AG04449 (cell line): Measurements from ENCODE around the gene PP2D1.

Source experiments
- CTCF ChIA-PET: fragments of 350-600 bp; formaldehyde crosslinking; extraction: SDS; loops from one replicate; lab custom pipeline; 2021; ENCODE audit warnings: antibody characterized with exemption; lab: Yijun Ruan, JAX
- POLR2A ChIA-PET: fragments of 400-600, 350-600 bp; formaldehyde crosslinking; extraction: SDS; loops from one replicate; lab custom pipeline; 2020; ENCODE audit warnings: antibody characterized with exemption, inconsistent platforms; lab: Yijun Ruan, JAX
- DNase-seq: peaks from one replicate; pipeline ENCODE4 v3.0.0-alpha.2; 2010; ENCODE audit warnings: low read depth, low spot score
- H3K4me3 ChIP-seq: 2 replicates; pipeline ENCODE4 v1.5.1; 2011; ENCODE audit warnings: low read depth, mild to moderate bottlenecking, control low read depth, low read length
- TF ChIP-seq, protein P1 (sequence below): IDR thresholded peaks from one replicate; pipeline ENCODE4 v1.5.1; 2011; ENCODE audit warnings: mild to moderate bottlenecking, moderate library complexity, low read length, control low read depth, inconsistent platforms; ENCODE audit not compliant: insufficient read depth; ENCODE audit errors: missing control alignments

The PP2D1 gene

GRCh38 chr3:20015525-20015924 is 3.5 kb upstream of the PP2D1 start:
- ChIA-PET CTCF (no interaction called here), POLR2A (no interaction called here)
- no peak for DNase-seq
- TF ChIP-seq, protein P1, sequence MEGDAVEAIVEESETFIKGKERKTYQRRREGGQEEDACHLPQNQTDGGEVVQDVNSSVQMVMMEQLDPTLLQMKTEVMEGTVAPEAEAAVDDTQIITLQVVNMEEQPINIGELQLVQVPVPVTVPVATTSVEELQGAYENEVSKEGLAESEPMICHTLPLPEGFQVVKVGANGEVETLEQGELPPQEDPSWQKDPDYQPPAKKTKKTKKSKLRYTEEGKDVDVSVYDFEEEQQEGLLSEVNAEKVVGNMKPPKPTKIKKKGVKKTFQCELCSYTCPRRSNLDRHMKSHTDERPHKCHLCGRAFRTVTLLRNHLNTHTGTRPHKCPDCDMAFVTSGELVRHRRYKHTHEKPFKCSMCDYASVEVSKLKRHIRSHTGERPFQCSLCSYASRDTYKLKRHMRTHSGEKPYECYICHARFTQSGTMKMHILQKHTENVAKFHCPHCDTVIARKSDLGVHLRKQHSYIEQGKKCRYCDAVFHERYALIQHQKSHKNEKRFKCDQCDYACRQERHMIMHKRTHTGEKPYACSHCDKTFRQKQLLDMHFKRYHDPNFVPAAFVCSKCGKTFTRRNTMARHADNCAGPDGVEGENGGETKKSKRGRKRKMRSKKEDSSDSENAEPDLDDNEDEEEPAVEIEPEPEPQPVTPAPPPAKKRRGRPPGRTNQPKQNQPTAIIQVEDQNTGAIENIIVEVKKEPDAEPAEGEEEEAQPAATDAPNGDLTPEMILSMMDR: no peak
- no peak overlapping the region for H3K4me3 ChIP-seq

DNA sequence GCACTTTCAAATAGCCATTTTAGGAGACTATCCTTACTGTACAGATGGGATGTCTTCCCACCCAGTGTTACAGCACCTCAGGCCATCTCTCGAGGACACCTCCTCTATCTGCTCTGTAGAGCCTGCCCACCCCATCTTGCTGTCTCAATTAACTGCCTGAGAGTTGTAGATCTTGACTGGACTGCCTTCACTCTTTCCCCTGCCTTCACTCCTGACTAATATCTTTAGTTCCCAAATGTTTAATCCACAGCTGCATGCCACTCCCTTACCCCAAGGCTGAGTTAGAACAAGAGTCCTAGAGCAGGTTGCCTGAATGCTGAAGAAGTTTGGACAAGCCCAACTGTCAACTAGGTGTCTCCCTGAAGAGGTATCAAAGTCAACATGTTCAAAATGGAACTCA is 1.3 kb upstream of the PP2D1 start:
- ChIA-PET CTCF (no interaction called here), POLR2A (no interaction called here)
- TF ChIP-seq, protein P1: no peak
- H3K4me3 ChIP-seq: no peak overlapping the region
- DNase-seq: no peak

- CTCF ChIA-PET: no interaction called here
- DNase-seq: no peak
- TF ChIP-seq, protein P1: no peak
- POLR2A ChIA-PET: no interaction called here
- H3K4me3 ChIP-seq: no peak overlapping the region
Observed at GRCh38 chr3:20008646-20009045, 3.4 kb downstream of the PP2D1 start.

DNA sequence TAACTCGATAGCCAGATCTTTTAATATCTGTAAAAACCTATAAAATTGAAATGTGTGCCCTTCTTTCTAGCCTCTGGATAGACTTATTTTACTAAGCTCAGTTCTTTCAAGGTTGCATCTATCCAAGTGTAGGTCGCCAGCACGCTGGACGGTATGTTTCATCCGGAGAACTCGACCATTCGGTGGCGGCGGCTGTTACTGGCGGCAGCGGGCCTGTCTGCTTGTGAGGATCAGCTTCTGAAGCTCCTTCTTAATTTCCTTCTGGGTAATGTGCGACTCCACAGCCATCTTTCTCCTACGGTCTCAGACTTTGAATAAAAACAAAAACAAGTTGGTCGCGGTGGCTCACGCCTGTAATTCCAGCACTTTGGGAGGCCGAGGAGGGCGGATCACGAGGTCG is 4.1 kb downstream of the PP2D1 start:
- DNase-seq: no peak
- ChIA-PET POLR2A (no interaction called here), CTCF (no interaction called here)
- TF ChIP-seq, protein P1: no peak
- no peak overlapping the region for H3K4me3 ChIP-seq

GRCh38 chr3:20001932-20002331 is 10.1 kb downstream of the PP2D1 start:
- DNase-seq: no peak
- POLR2A ChIA-PET: no interaction called here
- CTCF ChIA-PET: no interaction called here
- H3K4me3 ChIP-seq: no peak overlapping the region
- TF ChIP-seq, protein P1: no peak

GRCh38 chr3:19997502-19997901 is 14.6 kb downstream of the PP2D1 start:
- H3K4me3 ChIP-seq: no peak overlapping the region
- TF ChIP-seq, protein P1: no peak
- CTCF ChIA-PET: no interaction called here
- no peak for DNase-seq
- POLR2A ChIA-PET: no interaction called here
